DMS79 (cell line): Measurements from ENCODE around the gene RECK.
A peak's percentile ranks its signal among the peaks of the same experiment; 100 is the strongest.
"Not testable (repeated sequence)": the region's sequence is repeated elsewhere in the genome, so short reads cannot be mapped to it uniquely, and the experiment has no call there.

ENCODE experiments used
- DNase-seq: peaks from one replicate; lab custom pipeline; 2025; lab: John Stamatoyannopoulos, UW

The RECK gene

GRCh38 chr9:36036780-36037548 is at the start of gene RECK:
Gene RECK (plus strand): TSS chr9:36036913. CDS start chr9:36036999, 86 bp downstream.
- DNase-seq: peak; percentile 52

- DNase-seq: no peak
Measured at GRCh38 chr9:35990155-35990554, 46.6 kb upstream of the RECK start.

- DNase-seq: not testable (repeated sequence)
Measured at GRCh38 chr9:35993136-35993535, 43.6 kb upstream of the RECK start.

GRCh38 chr9:35993976-35994720 is 42.6 kb upstream of the RECK start:
- DNase-seq: no peak

GRCh38 chr9:35994959-35995358 is 41.8 kb upstream of the RECK start:
- no peak for DNase-seq

GRCh38 chr9:35996358-35996970 is 40.2 kb upstream of the RECK start:
- peak; percentile 42 for DNase-seq

GRCh38 chr9:35997016-35997415 is 39.7 kb upstream of the RECK start:
- not testable (repeated sequence) for DNase-seq

- DNase-seq: no peak
Measured at GRCh38 chr9:35998333-35998732, 38.4 kb upstream of the RECK start.

- DNase-seq: no peak
Measured at GRCh38 chr9:36005891-36006290, 30.8 kb upstream of the RECK start.

GRCh38 chr9:36006549-36007315 is 30.0 kb upstream of the RECK start:
- no peak for DNase-seq

- no peak for DNase-seq
Measured at GRCh38 chr9:36007316-36007708, 29.4 kb upstream of the RECK start.

- DNase-seq: no peak
Measured at GRCh38 chr9:36007852-36008251, 28.9 kb upstream of the RECK start.

GRCh38 chr9:36008774-36009300 is 27.9 kb upstream of the RECK start:
- DNase-seq: peak; percentile 9

GRCh38 chr9:36011379-36011778 is 25.3 kb upstream of the RECK start:
- no peak for DNase-seq

GRCh38 chr9:36017278-36017677 is 19.4 kb upstream of the RECK start:
- DNase-seq: no peak

GRCh38 chr9:36018129-36018528 is 18.6 kb upstream of the RECK start:
- no peak for DNase-seq

- DNase-seq: no peak
Measured at GRCh38 chr9:36018891-36019720, 17.6 kb upstream of the RECK start.

- no peak for DNase-seq
Measured at GRCh38 chr9:36021968-36022367, 14.7 kb upstream of the RECK start.

- DNase-seq: peak; percentile 2
Measured at GRCh38 chr9:36023260-36024048, 13.3 kb upstream of the RECK start.

- DNase-seq: no peak
Measured at GRCh38 chr9:36025746-36026145, 11.0 kb upstream of the RECK start.
